Neuron (in vitro differentiated cells): ENCODE measurements around the gene KCTD6.
A peak's percentile ranks its signal among the peaks of the same experiment; 100 is the strongest.

Experiments used
- H2AFZ ChIP-seq: one replicate; pipeline ENCODE4 v1.6.1; 2013; ENCODE audit warnings: low read depth, mild to moderate bottlenecking, inconsistent platforms, low read length, moderate library complexity
- H3K27me3 ChIP-seq: one replicate; pipeline ENCODE4 v1.6.1; 2013; ENCODE audit warnings: low read length; ENCODE audit not compliant: insufficient read depth
- H3K36me3 ChIP-seq: one replicate; pipeline ENCODE4 v1.6.1; 2013; ENCODE audit warnings: low read length; ENCODE audit not compliant: insufficient read depth
- H3K4me1 ChIP-seq: one replicate; pipeline ENCODE4 v1.6.1; 2013; ENCODE audit warnings: low read length; ENCODE audit not compliant: insufficient read depth
- H3K4me3 ChIP-seq: 2 replicates; pipeline ENCODE4 v1.5.1; 2013; ENCODE audit warnings: mild to moderate bottlenecking, low read length, moderate library complexity
- H3K9me3 ChIP-seq: one replicate; pipeline ENCODE4 v1.6.1; 2013; ENCODE audit warnings: low read length

KCTD6 gene

GRCh38 chr3:58494107-58494506, 2.2 kb downstream of the KCTD6 start:
- Histone ChIP-seq H3K4me3 (peak overlapping the region; percentile 94), H3K27me3 (no peaks in the 10 kb centered on the region), H3K36me3 (peaks cover under 1% of the 10 kb centered on the region), H2AFZ (no peak overlapping the region), H3K9me3 (no peaks in the 10 kb centered on the region), H3K4me1 (peaks cover 60% of the 10 kb centered on the region)

GRCh38 chr3:58495101-58495500, 3.2 kb downstream of the KCTD6 start:
- Histone ChIP-seq H3K36me3 (peaks cover 8% of the 10 kb centered on the region), H3K4me3 (no peak overlapping the region), H3K4me1 (peaks cover 60% of the 10 kb centered on the region)

GRCh38 chr3:58496206-58496857, 4.4 kb downstream of the KCTD6 start:
- Histone ChIP-seq H2AFZ (no peak overlapping the region), H3K4me1 (peaks cover 59% of the 10 kb centered on the region), H3K36me3 (peaks cover 18% of the 10 kb centered on the region), H3K4me3 (no peak overlapping the region), H3K27me3 (no peaks in the 10 kb centered on the region), H3K9me3 (peaks cover 4% of the 10 kb centered on the region)

More at GRCh38 chr3:58495101-58495500, 3.2 kb downstream of the KCTD6 start:
- no peak overlapping the region for H2AFZ ChIP-seq
- no peaks in the 10 kb centered on the region for H3K9me3 ChIP-seq
- no peaks in the 10 kb centered on the region for H3K27me3 ChIP-seq

GRCh38 chr3:58497097-58497496, 5.2 kb downstream of the KCTD6 start:
- no peaks in the 10 kb centered on the region for H3K27me3 ChIP-seq
- peaks cover 57% of the 10 kb centered on the region for H3K4me1 ChIP-seq
- peaks cover 4% of the 10 kb centered on the region for H3K9me3 ChIP-seq
- peaks cover 26% of the 10 kb centered on the region for H3K36me3 ChIP-seq
- no peak overlapping the region for H2AFZ ChIP-seq
- no peak overlapping the region for H3K4me3 ChIP-seq

- H3K36me3 ChIP-seq: peaks cover 32% of the 10 kb centered on the region
- H3K27me3 ChIP-seq: no peaks in the 10 kb centered on the region
Measured at GRCh38 chr3:58502872-58503271, 11.0 kb downstream of the KCTD6 start.

GRCh38 chr3:58507356-58508078, 15.6 kb downstream of the KCTD6 start:
- no peak overlapping the region for H2AFZ ChIP-seq
- H3K27me3 ChIP-seq: no peaks in the 10 kb centered on the region
- no peaks in the 10 kb centered on the region for H3K9me3 ChIP-seq
- no peaks in the 10 kb centered on the region for H3K4me1 ChIP-seq
- no peak overlapping the region for H3K4me3 ChIP-seq
- H3K36me3 ChIP-seq: peaks cover 3% of the 10 kb centered on the region

More at GRCh38 chr3:58502872-58503271, 11.0 kb downstream of the KCTD6 start:
- Histone ChIP-seq H3K4me1 (peaks cover 8% of the 10 kb centered on the region), H2AFZ (no peak overlapping the region), H3K4me3 (no peak overlapping the region), H3K9me3 (peaks cover 4% of the 10 kb centered on the region)

GRCh38 chr3:58508437-58508836, 16.5 kb downstream of the KCTD6 start:
- H3K4me1 ChIP-seq: no peaks in the 10 kb centered on the region
- no peaks in the 10 kb centered on the region for H3K9me3 ChIP-seq
- no peaks in the 10 kb centered on the region for H3K36me3 ChIP-seq
- no peak overlapping the region for H3K4me3 ChIP-seq
- no peak overlapping the region for H2AFZ ChIP-seq
- no peaks in the 10 kb centered on the region for H3K27me3 ChIP-seq

- peaks cover 3% of the 10 kb centered on the region for H3K4me1 ChIP-seq
- no peaks in the 10 kb centered on the region for H3K9me3 ChIP-seq
- H3K36me3 ChIP-seq: no peaks in the 10 kb centered on the region
- no peak overlapping the region for H2AFZ ChIP-seq
- no peak overlapping the region for H3K4me3 ChIP-seq
- H3K27me3 ChIP-seq: no peaks in the 10 kb centered on the region
Measured at GRCh38 chr3:58514405-58514804, 22.5 kb downstream of the KCTD6 start.

- H3K36me3 ChIP-seq: no peaks in the 10 kb centered on the region
- no peaks in the 10 kb centered on the region for H3K27me3 ChIP-seq
- H2AFZ ChIP-seq: no peak overlapping the region
- no peak overlapping the region for H3K4me3 ChIP-seq
- H3K4me1 ChIP-seq: peaks cover 15% of the 10 kb centered on the region
- H3K9me3 ChIP-seq: no peaks in the 10 kb centered on the region
Measured at GRCh38 chr3:58518291-58518789, 26.4 kb downstream of the KCTD6 start.

- Histone ChIP-seq H3K9me3 (no peaks in the 10 kb centered on the region), H3K36me3 (no peaks in the 10 kb centered on the region), H3K27me3 (no peaks in the 10 kb centered on the region), H3K4me1 (peaks cover 15% of the 10 kb centered on the region), H3K4me3 (no peak overlapping the region), H2AFZ (no peak overlapping the region)
Measured at GRCh38 chr3:58519668-58520402, 27.9 kb downstream of the KCTD6 start.

- Histone ChIP-seq H3K27me3 (no peaks in the 10 kb centered on the region), H3K4me1 (peaks cover 15% of the 10 kb centered on the region), H3K36me3 (no peaks in the 10 kb centered on the region), H3K4me3 (no peak overlapping the region), H2AFZ (no peak overlapping the region), H3K9me3 (no peaks in the 10 kb centered on the region)
Measured at GRCh38 chr3:58520403-58521335, 28.8 kb downstream of the KCTD6 start.

GRCh38 chr3:58521336-58521670, 29.4 kb downstream of the KCTD6 start:
- no peaks in the 10 kb centered on the region for H3K27me3 ChIP-seq
- no peak overlapping the region for H3K4me3 ChIP-seq
- H3K9me3 ChIP-seq: no peaks in the 10 kb centered on the region
- H2AFZ ChIP-seq: no peak overlapping the region
- peaks cover 15% of the 10 kb centered on the region for H3K4me1 ChIP-seq
- no peaks in the 10 kb centered on the region for H3K36me3 ChIP-seq
